Measurements from ENCODE around the gene MBTPS1. TPM values are rescaled to one million over a fixed set of nuclear protein-coding genes. Genes with fewer than 3 reads are reported as not detected.

MBTPS1 gene
- total and polyA plus RNA-seq, 2 experiments from 2014 or later: 61.0 to 69.7 TPM

GRCh38 chr16:84007965-84008364 lies 108.8 kb downstream of the MBTPS1 start:
- Histone ChIP-seq H3K27ac (no peak overlapping the region), H3K4me1 (ENCODE audit: low read depth) (no peaks in the 10 kb centered on the region)
- TF ChIP-seq CTCF (IDR thresholded peaks at IDR 0.05; ENCODE audit: low read depth, low read length): no peak

GRCh38 chr16:84007520-84007919 lies 109.2 kb downstream of the MBTPS1 start:
- Histone ChIP-seq H3K36me3 (no peaks in the 10 kb centered on the region), H3K4me1 (ENCODE audit: low read depth) (no peaks in the 10 kb centered on the region), H3K27me3 (no peaks in the 10 kb centered on the region), H3K27ac (no peak overlapping the region), H3K4me3 (no peak overlapping the region), H3K9me3 (ENCODE audit: low read depth) (no peaks in the 10 kb centered on the region)
- DNase-seq (ENCODE audit: low read depth in 1 of 2, low spot score in 1 of 2): no peak
- no peak for TF ChIP-seq CTCF (IDR thresholded peaks at IDR 0.05; ENCODE audit: low read depth, low read length)

More at GRCh38 chr16:84007965-84008364, 108.8 kb downstream of the MBTPS1 start:
- no peak for DNase-seq (ENCODE audit: low read depth in 1 of 2, low spot score in 1 of 2)
- H3K27me3 ChIP-seq: no peaks in the 10 kb centered on the region
- H3K36me3 ChIP-seq: no peaks in the 10 kb centered on the region
- H3K4me3 ChIP-seq: no peak overlapping the region
- no peaks in the 10 kb centered on the region for H3K9me3 ChIP-seq (ENCODE audit: low read depth)

- Histone ChIP-seq H3K27ac (no peak overlapping the region), H3K36me3 (no peaks in the 10 kb centered on the region), H3K4me3 (no peak overlapping the region), H3K9me3 (ENCODE audit: low read depth) (no peaks in the 10 kb centered on the region), H3K4me1 (ENCODE audit: low read depth) (no peaks in the 10 kb centered on the region), H3K27me3 (no peaks in the 10 kb centered on the region)
- no peak for TF ChIP-seq CTCF (IDR thresholded peaks at IDR 0.05; ENCODE audit: low read depth, low read length)
- DNase-seq (ENCODE audit: low read depth in 1 of 2, low spot score in 1 of 2): no peak
Observed at GRCh38 chr16:84005391-84005790, 111.4 kb downstream of the MBTPS1 start.

- TF ChIP-seq CTCF (IDR thresholded peaks at IDR 0.05; ENCODE audit: low read depth, low read length): no peak
Observed at GRCh38 chr16:84004442-84004841, 112.3 kb downstream of the MBTPS1 start.

More at GRCh38 chr16:84004442-84004841, 112.3 kb downstream of the MBTPS1 start:
- Histone ChIP-seq H3K27me3 (no peaks in the 10 kb centered on the region), H3K27ac (no peak overlapping the region), H3K4me1 (ENCODE audit: low read depth) (no peaks in the 10 kb centered on the region), H3K9me3 (ENCODE audit: low read depth) (no peaks in the 10 kb centered on the region), H3K36me3 (no peaks in the 10 kb centered on the region), H3K4me3 (no peak overlapping the region)
- no peak for DNase-seq (ENCODE audit: low read depth in 1 of 2, low spot score in 1 of 2)

Other genes with a start within 250 kb of the MBTPS1 start
- gene MLYCD, start 217.8 kb downstream of the MBTPS1 start, total RNA-seq: 8.0 and 9.3 TPM in 2 replicates
- gene MLYCD, start 217.8 kb downstream of the MBTPS1 start, polyA plus RNA-seq: 9.9 and 10.6 TPM in 2 replicates
- 0.60 and 3.4 TPM in 2 replicates for gene OSGIN1, start 163.7 kb downstream of the MBTPS1 start, total RNA-seq
- gene OSGIN1, start 163.7 kb downstream of the MBTPS1 start, polyA plus RNA-seq: 0.76 and 3.4 TPM in 2 replicates
- gene NECAB2, start 148.7 kb downstream of the MBTPS1 start, total RNA-seq: 0.63 and 2.7 TPM in 2 replicates
- 0.90 and 2.2 TPM in 2 replicates for gene NECAB2, start 148.7 kb downstream of the MBTPS1 start, polyA plus RNA-seq
- gene SLC38A8, start 74.1 kb downstream of the MBTPS1 start, total RNA-seq: not detected in 2 replicates
- gene SLC38A8, start 74.1 kb downstream of the MBTPS1 start, polyA plus RNA-seq: not detected in 2 replicates
- gene HSDL1, start 28.2 kb upstream of the MBTPS1 start, total RNA-seq: 51.7 and 58.9 TPM in 2 replicates
- gene HSDL1, start 28.2 kb upstream of the MBTPS1 start, polyA plus RNA-seq: 60.0 and 78.1 TPM in 2 replicates
- 0.51 and 1.3 TPM in 2 replicates for gene DNAAF1, start 28.4 kb upstream of the MBTPS1 start, total RNA-seq
- gene DNAAF1, start 28.4 kb upstream of the MBTPS1 start, polyA plus RNA-seq: 0.82 and 1.1 TPM in 2 replicates
- 37.2 and 73.4 TPM in 2 replicates for gene TAF1C, start 70.1 kb upstream of the MBTPS1 start, total RNA-seq
- 54.8 and 62.7 TPM in 2 replicates for gene TAF1C, start 70.1 kb upstream of the MBTPS1 start, polyA plus RNA-seq
- gene ADAD2, start 74.2 kb upstream of the MBTPS1 start, total RNA-seq: 0.04 TPM in 1 of 2 replicates, not detected in the other
- not detected in 2 replicates for gene ADAD2, start 74.2 kb upstream of the MBTPS1 start, polyA plus RNA-seq
- not detected in 2 replicates for gene KCNG4, start 123.1 kb upstream of the MBTPS1 start, total RNA-seq
- gene KCNG4, start 123.1 kb upstream of the MBTPS1 start, polyA plus RNA-seq: not detected in 2 replicates
- 18.5 and 18.9 TPM in 2 replicates for gene WFDC1, start 177.9 kb upstream of the MBTPS1 start, total RNA-seq
- gene WFDC1, start 177.9 kb upstream of the MBTPS1 start, polyA plus RNA-seq: 20.1 and 22.2 TPM in 2 replicates

Data from cardiac muscle cell (in vitro differentiated cells and primary cell).